Measurements from ENCODE around the gene SPACA6.

DNA sequence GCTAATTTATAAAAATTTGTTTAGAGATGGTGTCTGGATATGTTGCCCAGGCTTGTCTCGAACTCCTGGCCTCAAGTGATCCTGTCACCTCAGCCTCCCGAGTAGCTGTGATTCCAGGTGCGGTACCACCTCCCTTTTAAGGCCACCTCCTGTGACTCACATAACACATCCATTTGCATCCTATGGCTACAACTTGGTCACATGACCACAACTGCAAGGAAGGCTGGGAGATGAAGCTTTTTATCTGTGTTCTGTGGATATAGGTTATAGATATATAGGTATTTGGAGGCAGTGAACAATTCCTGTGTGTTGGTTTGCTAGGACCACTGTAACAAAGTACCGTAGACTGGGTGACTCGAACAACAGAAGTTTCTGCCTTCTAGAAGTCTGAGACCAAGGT, 6.0 kb downstream of the SPACA6 start:
- TF ChIP-seq, protein P1, sequence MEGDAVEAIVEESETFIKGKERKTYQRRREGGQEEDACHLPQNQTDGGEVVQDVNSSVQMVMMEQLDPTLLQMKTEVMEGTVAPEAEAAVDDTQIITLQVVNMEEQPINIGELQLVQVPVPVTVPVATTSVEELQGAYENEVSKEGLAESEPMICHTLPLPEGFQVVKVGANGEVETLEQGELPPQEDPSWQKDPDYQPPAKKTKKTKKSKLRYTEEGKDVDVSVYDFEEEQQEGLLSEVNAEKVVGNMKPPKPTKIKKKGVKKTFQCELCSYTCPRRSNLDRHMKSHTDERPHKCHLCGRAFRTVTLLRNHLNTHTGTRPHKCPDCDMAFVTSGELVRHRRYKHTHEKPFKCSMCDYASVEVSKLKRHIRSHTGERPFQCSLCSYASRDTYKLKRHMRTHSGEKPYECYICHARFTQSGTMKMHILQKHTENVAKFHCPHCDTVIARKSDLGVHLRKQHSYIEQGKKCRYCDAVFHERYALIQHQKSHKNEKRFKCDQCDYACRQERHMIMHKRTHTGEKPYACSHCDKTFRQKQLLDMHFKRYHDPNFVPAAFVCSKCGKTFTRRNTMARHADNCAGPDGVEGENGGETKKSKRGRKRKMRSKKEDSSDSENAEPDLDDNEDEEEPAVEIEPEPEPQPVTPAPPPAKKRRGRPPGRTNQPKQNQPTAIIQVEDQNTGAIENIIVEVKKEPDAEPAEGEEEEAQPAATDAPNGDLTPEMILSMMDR (IDR thresholded peaks at IDR 0.05), result no peak
- no peak for TF ChIP-seq EP300 (IDR thresholded peaks at IDR 0.05)
- TF ChIP-seq POLR2A (IDR thresholded peaks at IDR 0.05), result no peak
